ENCODE results near the gene GRM5. TPM values are rescaled to one million over a fixed set of nuclear protein-coding genes. Genes with fewer than 3 reads are reported as not detected.
"Not testable (repeated sequence)": the region's sequence is repeated elsewhere in the genome, so short reads cannot be mapped to it uniquely, and the experiment has no call there.

GRM5 gene
- total RNA-seq, 1 donor from 2014 or later, result not detected

GRCh38 chr11:88474655-88475054, 591.1 kb downstream of the GRM5 start:
- no peak for DNase-seq
- H3K4me3 Mint-ChIP-seq (ENCODE audit: unreplicated experiment), result no peak overlapping the region
- no peaks in the 10 kb centered on the region for H3K36me3 Mint-ChIP-seq (ENCODE audit: unreplicated experiment)
- no peak overlapping the region for H3K27ac Mint-ChIP-seq (ENCODE audit: unreplicated experiment)
- TF ChIP-seq CTCF (IDR thresholded peaks at IDR 0.05; ENCODE audit: partially characterized antibody, unreplicated experiment), result no peak
- H3K9me3 Mint-ChIP-seq (ENCODE audit: unreplicated experiment), result no peaks in the 10 kb centered on the region
- no peaks in the 10 kb centered on the region for H3K27me3 Mint-ChIP-seq (ENCODE audit: unreplicated experiment)
- peaks cover 3% of the 10 kb centered on the region for H3K4me1 Mint-ChIP-seq (ENCODE audit: low read depth, unreplicated experiment)

DNA sequence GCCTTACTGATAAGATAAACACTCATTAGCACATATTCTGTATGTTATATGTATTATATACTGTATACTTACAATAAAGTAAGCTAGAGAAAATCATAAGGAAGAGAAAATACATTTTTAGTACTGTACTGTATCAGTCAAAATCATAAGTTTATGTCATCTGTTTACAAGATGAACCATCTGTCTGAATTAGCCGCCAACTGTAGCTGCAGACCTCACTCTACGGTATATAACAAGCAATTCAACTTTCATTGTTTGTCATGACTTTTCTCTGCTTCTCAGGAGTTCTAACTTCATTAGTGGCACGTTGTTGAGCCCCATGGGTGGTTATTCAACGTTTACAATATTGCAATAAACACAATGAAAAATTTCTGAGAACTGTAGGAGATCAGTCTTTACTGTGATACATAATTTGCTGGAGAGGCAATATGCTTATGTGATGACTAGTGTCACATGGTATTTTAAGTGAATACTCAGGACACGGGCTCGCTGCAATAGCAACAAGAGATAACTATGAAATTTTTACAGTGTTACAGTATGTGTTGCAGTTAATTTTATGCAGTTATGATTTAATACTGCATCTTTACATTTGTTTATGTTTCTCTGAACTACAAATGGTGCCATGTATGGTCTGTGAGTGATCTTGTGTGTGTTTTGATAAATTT, 596.1 kb downstream of the GRM5 start:
- no peak for TF ChIP-seq CTCF (IDR thresholded peaks at IDR 0.05; ENCODE audit: partially characterized antibody, unreplicated experiment)
- no peaks in the 10 kb centered on the region for H3K27me3 Mint-ChIP-seq (ENCODE audit: unreplicated experiment)
- H3K36me3 Mint-ChIP-seq (ENCODE audit: unreplicated experiment), result no peaks in the 10 kb centered on the region
- H3K9me3 Mint-ChIP-seq (ENCODE audit: unreplicated experiment), result peaks cover 2% of the 10 kb centered on the region
- H3K4me1 Mint-ChIP-seq (ENCODE audit: low read depth, unreplicated experiment), result peaks cover 4% of the 10 kb centered on the region
- no peak for DNase-seq
- H3K4me3 Mint-ChIP-seq (ENCODE audit: unreplicated experiment), result no peak overlapping the region
- no peak overlapping the region for H3K27ac Mint-ChIP-seq (ENCODE audit: unreplicated experiment)

DNA sequence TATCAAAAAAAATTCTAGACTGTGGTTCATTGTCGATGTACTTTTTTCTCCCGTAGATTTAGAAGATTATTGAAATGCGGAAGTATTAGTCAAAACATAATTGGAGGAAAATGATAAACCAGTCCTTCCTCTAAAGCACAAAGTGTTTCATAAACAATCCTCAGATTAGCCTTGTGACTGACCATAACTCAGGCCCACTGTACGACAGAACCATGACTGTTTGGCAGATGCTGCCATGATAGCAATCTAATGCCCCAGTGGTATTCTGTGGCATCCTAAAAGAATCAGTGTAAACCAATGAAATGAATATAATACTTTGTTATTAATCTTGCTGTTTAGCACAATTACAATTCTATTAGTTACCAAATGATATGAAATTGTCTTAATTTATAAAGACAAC, 601.3 kb downstream of the GRM5 start:
- DNase-seq, result no peak
- peaks cover 3% of the 10 kb centered on the region for H3K27me3 Mint-ChIP-seq (ENCODE audit: unreplicated experiment)
- no peaks in the 10 kb centered on the region for H3K36me3 Mint-ChIP-seq (ENCODE audit: unreplicated experiment)
- H3K4me1 Mint-ChIP-seq (ENCODE audit: low read depth, unreplicated experiment), result peaks cover 1% of the 10 kb centered on the region
- no peak for TF ChIP-seq CTCF (IDR thresholded peaks at IDR 0.05; ENCODE audit: partially characterized antibody, unreplicated experiment)
- H3K9me3 Mint-ChIP-seq (ENCODE audit: unreplicated experiment), result peaks cover 3% of the 10 kb centered on the region
- no peak overlapping the region for H3K27ac Mint-ChIP-seq (ENCODE audit: unreplicated experiment)
- H3K4me3 Mint-ChIP-seq (ENCODE audit: unreplicated experiment), result no peak overlapping the region

- not testable (repeated sequence) for H3K4me3 Mint-ChIP-seq (ENCODE audit: unreplicated experiment); H3K27me3 Mint-ChIP-seq (ENCODE audit: unreplicated experiment); H3K27ac Mint-ChIP-seq (ENCODE audit: unreplicated experiment); H3K4me1 Mint-ChIP-seq (ENCODE audit: low read depth, unreplicated experiment); H3K9me3 Mint-ChIP-seq (ENCODE audit: unreplicated experiment); H3K36me3 Mint-ChIP-seq (ENCODE audit: unreplicated experiment); DNase-seq
Measured at GRCh38 chr11:88463301-88463700, 602.5 kb downstream of the GRM5 start.

DNA sequence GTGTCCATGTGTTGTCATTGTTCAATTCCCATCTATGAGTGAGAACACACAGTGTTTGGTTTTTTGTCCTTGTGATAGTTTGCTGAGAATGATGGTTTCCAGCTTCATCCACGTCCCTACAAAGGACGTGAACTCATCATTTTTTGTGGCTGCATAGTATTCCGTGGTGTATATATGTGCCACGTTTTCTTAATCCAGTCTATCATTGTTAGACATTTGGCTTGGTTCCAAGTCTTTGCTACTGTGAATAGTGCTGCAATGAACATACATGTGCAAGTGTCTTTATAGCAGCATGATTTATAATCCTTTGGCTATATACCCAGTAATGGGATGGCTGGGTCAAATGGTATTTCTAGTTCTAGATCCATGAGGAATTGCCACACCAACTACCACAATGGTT, 607.7 kb downstream of the GRM5 start:
- H3K36me3 Mint-ChIP-seq (ENCODE audit: unreplicated experiment); H3K27me3 Mint-ChIP-seq (ENCODE audit: unreplicated experiment); H3K9me3 Mint-ChIP-seq (ENCODE audit: unreplicated experiment); H3K4me3 Mint-ChIP-seq (ENCODE audit: unreplicated experiment); DNase-seq; H3K27ac Mint-ChIP-seq (ENCODE audit: unreplicated experiment); H3K4me1 Mint-ChIP-seq (ENCODE audit: low read depth, unreplicated experiment): not testable (repeated sequence)

GRCh38 chr11:88455974-88456373, 609.8 kb downstream of the GRM5 start:
- H3K4me3 Mint-ChIP-seq (ENCODE audit: unreplicated experiment), result no peak overlapping the region
- no peak for DNase-seq
- peaks cover 5% of the 10 kb centered on the region for H3K27me3 Mint-ChIP-seq (ENCODE audit: unreplicated experiment)
- H3K36me3 Mint-ChIP-seq (ENCODE audit: unreplicated experiment), result no peaks in the 10 kb centered on the region
- no peak for TF ChIP-seq CTCF (IDR thresholded peaks at IDR 0.05; ENCODE audit: partially characterized antibody, unreplicated experiment)
- peaks cover 3% of the 10 kb centered on the region for H3K9me3 Mint-ChIP-seq (ENCODE audit: unreplicated experiment)
- peaks cover 3% of the 10 kb centered on the region for H3K4me1 Mint-ChIP-seq (ENCODE audit: low read depth, unreplicated experiment)
- no peak overlapping the region for H3K27ac Mint-ChIP-seq (ENCODE audit: unreplicated experiment)

Measured in glutamatergic neuron (in vitro differentiated cells).